GM19324 (cell line): Measurements from ENCODE around the gene FASLG.

Source experiments
- ATAC-seq: cut with Tn5 transposase; IDR thresholded peaks from one replicate; pipeline ENCODE4 v1.9.1; 2021; ENCODE audit warnings: mild to moderate bottlenecking, moderate library complexity; ENCODE audit not compliant: unreplicated experiment, low FRiP score

FASLG gene

GRCh38 chr1:172642970-172643369 lies 15.9 kb upstream of the FASLG start:
- no peak for ATAC-seq

- ATAC-seq = no peak
Observed at GRCh38 chr1:172646653-172647052, 12.2 kb upstream of the FASLG start.

GRCh38 chr1:172647110-172647564 lies 11.8 kb upstream of the FASLG start:
- no peak for ATAC-seq

- ATAC-seq = no peak
Observed at GRCh38 chr1:172647987-172648386, 10.9 kb upstream of the FASLG start.

- no peak for ATAC-seq
Observed at GRCh38 chr1:172650474-172651193, 8.3 kb upstream of the FASLG start.

- no peak for ATAC-seq
Observed at GRCh38 chr1:172653015-172653709, 5.7 kb upstream of the FASLG start.

GRCh38 chr1:172654535-172654934 lies 4.4 kb upstream of the FASLG start:
- no peak for ATAC-seq

GRCh38 chr1:172656576-172656975 lies 2.3 kb upstream of the FASLG start:
- no peak for ATAC-seq

GRCh38 chr1:172657586-172657985 lies 1.3 kb upstream of the FASLG start:
- ATAC-seq = no peak

- ATAC-seq = no peak
Observed at GRCh38 chr1:172661107-172661506, 2.2 kb downstream of the FASLG start.

GRCh38 chr1:172662464-172663109 lies 3.7 kb downstream of the FASLG start:
- no peak for ATAC-seq

GRCh38 chr1:172663732-172664131 lies 4.8 kb downstream of the FASLG start:
- no peak for ATAC-seq

GRCh38 chr1:172668097-172668496 lies 9.2 kb downstream of the FASLG start:
- ATAC-seq = no peak

GRCh38 chr1:172669011-172669410 lies 10.1 kb downstream of the FASLG start:
- no peak for ATAC-seq

- no peak for ATAC-seq
Observed at GRCh38 chr1:172670316-172670715, 11.4 kb downstream of the FASLG start.

GRCh38 chr1:172670791-172671190 lies 11.9 kb downstream of the FASLG start:
- no peak for ATAC-seq

- no peak for ATAC-seq
Observed at GRCh38 chr1:172671591-172671990, 12.7 kb downstream of the FASLG start.

- no peak for ATAC-seq
Observed at GRCh38 chr1:172672720-172673119, 13.8 kb downstream of the FASLG start.

- ATAC-seq = no peak
Observed at GRCh38 chr1:172673761-172674160, 14.9 kb downstream of the FASLG start.

- ATAC-seq = no peak
Observed at GRCh38 chr1:172674831-172675613, 16.1 kb downstream of the FASLG start.
